ENCODE results near the gene CCL15. TPM values are rescaled to one million over a fixed set of nuclear protein-coding genes. Genes with fewer than 3 reads are reported as not detected.

Gene CCL15
- total and polyA plus RNA-seq, 11 donors, result not detected

DNA sequence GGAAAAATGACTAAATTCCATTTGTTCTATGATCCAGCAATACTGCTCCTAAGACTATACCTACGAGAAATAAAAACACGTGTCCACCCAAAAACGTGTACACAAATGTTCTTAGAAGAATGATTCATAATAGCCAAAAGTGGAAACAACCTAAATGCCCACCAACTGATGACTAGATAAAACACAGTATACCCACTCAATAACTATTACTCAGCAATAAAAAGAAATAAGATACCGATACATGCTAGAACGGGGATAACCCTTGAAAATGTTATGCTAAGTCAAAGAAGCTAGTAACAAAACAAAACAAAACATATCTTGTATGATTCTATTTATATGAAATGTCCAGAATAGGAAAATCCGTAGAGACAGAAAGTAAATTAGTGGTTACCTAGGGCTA is 37.7 kb downstream of the CCL15 start:
- H3K27me3 ChIP-seq, result peaks cover 0 to 18% (median 8%) of the 10 kb centered on the region in 9 donors
- no peak overlapping the region for H3K4me3 ChIP-seq
- H3K27ac ChIP-seq, result no peak overlapping the region
- ATAC-seq (no peak), DNase-seq (no peak)
- no peaks in the 10 kb centered on the region for H3K4me1 ChIP-seq
- TF ChIP-seq, protein P1, sequence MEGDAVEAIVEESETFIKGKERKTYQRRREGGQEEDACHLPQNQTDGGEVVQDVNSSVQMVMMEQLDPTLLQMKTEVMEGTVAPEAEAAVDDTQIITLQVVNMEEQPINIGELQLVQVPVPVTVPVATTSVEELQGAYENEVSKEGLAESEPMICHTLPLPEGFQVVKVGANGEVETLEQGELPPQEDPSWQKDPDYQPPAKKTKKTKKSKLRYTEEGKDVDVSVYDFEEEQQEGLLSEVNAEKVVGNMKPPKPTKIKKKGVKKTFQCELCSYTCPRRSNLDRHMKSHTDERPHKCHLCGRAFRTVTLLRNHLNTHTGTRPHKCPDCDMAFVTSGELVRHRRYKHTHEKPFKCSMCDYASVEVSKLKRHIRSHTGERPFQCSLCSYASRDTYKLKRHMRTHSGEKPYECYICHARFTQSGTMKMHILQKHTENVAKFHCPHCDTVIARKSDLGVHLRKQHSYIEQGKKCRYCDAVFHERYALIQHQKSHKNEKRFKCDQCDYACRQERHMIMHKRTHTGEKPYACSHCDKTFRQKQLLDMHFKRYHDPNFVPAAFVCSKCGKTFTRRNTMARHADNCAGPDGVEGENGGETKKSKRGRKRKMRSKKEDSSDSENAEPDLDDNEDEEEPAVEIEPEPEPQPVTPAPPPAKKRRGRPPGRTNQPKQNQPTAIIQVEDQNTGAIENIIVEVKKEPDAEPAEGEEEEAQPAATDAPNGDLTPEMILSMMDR (IDR thresholded peaks at IDR 0.05), result no peak
- TF ChIP-seq POLR2A (IDR thresholded peaks at IDR 0.05), result no peak
- 81 to 89% (median 85%) methylated on average over 6 of the region's 6 CpGs for WGBS, 4 donors
- intact Hi-C loops (cut with DNase I), result no loop called here
- H3K9me3 ChIP-seq, result no peaks in the 10 kb centered on the region
- no peaks in the 10 kb centered on the region for H3K36me3 ChIP-seq

DNA sequence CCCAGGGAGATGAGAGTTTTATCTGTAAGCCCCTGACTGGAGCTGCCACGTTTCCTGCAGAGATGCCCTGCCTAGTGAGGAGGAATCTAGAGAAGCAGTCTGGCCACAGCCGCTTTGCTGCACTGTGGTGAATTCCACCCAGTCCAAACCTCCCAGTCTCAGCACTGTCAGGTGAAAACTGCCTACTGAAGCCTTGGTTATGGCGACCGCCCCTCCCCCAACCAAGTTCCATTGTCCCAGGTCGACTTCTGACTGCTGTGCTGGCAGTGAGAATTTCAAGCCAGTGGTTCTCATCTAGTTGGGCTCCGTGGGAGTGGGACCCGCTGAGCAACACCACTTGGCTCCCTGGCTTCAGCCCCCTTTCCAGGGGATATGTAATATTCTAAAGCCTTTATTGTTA is 47.6 kb downstream of the CCL15 start:
- Histone ChIP-seq H3K4me3 (no peak overlapping the region), H3K27me3 (peaks cover 0 to 16% (median 0%) of the 10 kb centered on the region in 9 donors), H3K27ac (no peak overlapping the region), H3K4me1 (no peaks in the 10 kb centered on the region), H3K36me3 (no peaks in the 10 kb centered on the region), H3K9me3 (peaks cover 0 to 2% (median 0%) of the 10 kb centered on the region in 12 donors)
- intact Hi-C loops (cut with DNase I), result loop anchor here in 2 of 10 donors (10.0 kb wide), 2 partner anchors 59 to 1211 kb away; no protein-coding TSS in a partner anchor
- no peak for ATAC-seq
- DNase-seq, result no peak
- 44 to 68% (median 47%) methylated on average over 7 of the region's 7 CpGs for WGBS, 4 donors
- TF ChIP-seq, protein P1 (IDR thresholded peaks at IDR 0.05), result no peak
- TF ChIP-seq POLR2A (IDR thresholded peaks at IDR 0.05), result no peak

DNA sequence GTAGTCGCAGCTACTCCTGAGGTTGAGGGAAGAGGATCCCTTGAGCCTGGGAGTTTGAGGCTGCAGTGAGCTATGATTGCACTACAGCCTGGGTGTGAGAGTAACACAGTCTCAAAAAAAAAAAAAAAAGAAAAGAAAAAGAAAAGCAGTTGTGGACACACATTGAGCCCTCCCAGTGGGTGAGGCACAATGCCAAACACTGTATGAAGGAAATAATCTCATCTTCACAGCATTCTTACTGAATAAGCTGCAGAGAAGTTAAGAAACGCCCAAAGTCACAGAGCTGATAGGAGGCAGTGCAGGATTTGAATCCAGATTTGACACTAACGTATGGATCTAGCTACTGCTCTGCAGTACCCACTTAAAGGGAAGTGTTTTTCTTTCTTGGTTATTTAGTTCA is 52.0 kb downstream of the CCL15 start:
- WGBS, 4 donors, result 60 to 71% (median 66%) methylated on average over 3 of the region's 3 CpGs
- DNase-seq, result no peak
- H3K27me3 ChIP-seq, result peaks cover 0 to 4% (median 0%) of the 10 kb centered on the region in 9 donors
- H3K36me3 ChIP-seq, result no peaks in the 10 kb centered on the region
- TF ChIP-seq, protein P1 (IDR thresholded peaks at IDR 0.05), result no peak
- no peak for TF ChIP-seq POLR2A (IDR thresholded peaks at IDR 0.05)
- no peak overlapping the region for H3K27ac ChIP-seq
- intact Hi-C loops (cut with DNase I), result no loop called here
- H3K4me1 ChIP-seq, result no peaks in the 10 kb centered on the region
- no peak for ATAC-seq
- H3K9me3 ChIP-seq, result no peaks in the 10 kb centered on the region
- no peak overlapping the region for H3K4me3 ChIP-seq

DNA sequence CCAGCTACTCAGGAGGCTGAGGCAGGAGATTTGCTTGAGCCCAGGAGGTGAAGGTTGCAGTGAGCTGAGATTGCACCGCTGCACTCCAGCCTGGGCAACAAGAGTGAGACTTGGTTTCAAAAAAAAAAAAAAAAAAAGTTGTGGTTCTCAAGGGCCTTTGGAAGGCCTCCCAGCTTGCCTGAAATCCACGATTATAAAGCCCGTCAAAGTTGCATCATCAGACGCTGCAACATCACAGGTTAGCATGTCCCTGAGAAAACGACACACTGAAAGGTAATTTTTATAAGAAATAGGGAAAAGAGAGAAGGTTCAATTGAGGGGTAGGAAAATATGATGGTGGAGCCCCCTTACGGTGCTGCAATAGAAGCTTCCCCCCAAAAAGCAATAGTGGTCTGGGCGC is 53.3 kb downstream of the CCL15 start:
- no peak for TF ChIP-seq POLR2A (IDR thresholded peaks at IDR 0.05)
- TF ChIP-seq, protein P1 (IDR thresholded peaks at IDR 0.05), result no peak
- ATAC-seq (no peak), DNase-seq (no peak)
- H3K27ac ChIP-seq, result no peak overlapping the region
- H3K36me3 ChIP-seq, result no peaks in the 10 kb centered on the region
- no peak overlapping the region for H3K4me3 ChIP-seq
- H3K9me3 ChIP-seq, result no peaks in the 10 kb centered on the region
- intact Hi-C loops (cut with DNase I), result no loop called here
- peaks cover 0 to 7% (median 0%) of the 10 kb centered on the region in 9 donors for H3K27me3 ChIP-seq
- no peaks in the 10 kb centered on the region for H3K4me1 ChIP-seq
- WGBS, 4 donors, result 90 to 96% (median 93%) methylated on average over 7 of the region's 7 CpGs

Other genes starting within 250 kb of the CCL15 start
- under 1 TPM in 4 of 9 donors, not detected in 5; 0.10 to 0.28 (median 0.12) TPM for gene GAS2L2, start 248.3 kb downstream of the CCL15 start, total RNA-seq
- gene GAS2L2, start 248.3 kb downstream of the CCL15 start, polyA plus RNA-seq, result under 1 TPM in 1 of 2 donors, not detected in 1; 0.06 TPM
- not detected for gene C17orf50, start 240.7 kb downstream of the CCL15 start, total RNA-seq
- gene C17orf50, start 240.7 kb downstream of the CCL15 start, polyA plus RNA-seq, result under 1 TPM in 1 of 2 donors, not detected in 1; 0.19 TPM
- gene MMP28, start 205.9 kb downstream of the CCL15 start, total RNA-seq, result 10 to 100 TPM in 1 of 9 donors, 1 to 10 TPM in 7, under 1 TPM in 1; 0.83 to 10.2 (median 2.2) TPM
- 1 to 10 TPM; 3.4 to 4.4 TPM for gene MMP28, start 205.9 kb downstream of the CCL15 start, polyA plus RNA-seq
- gene TAF15, start 192.1 kb downstream of the CCL15 start, total RNA-seq, result 100 to 1,000 TPM in 6 of 9 donors, 10 to 100 TPM in 3; 30.1 to 151 (median 121) TPM
- gene TAF15, start 192.1 kb downstream of the CCL15 start, polyA plus RNA-seq, result 10 to 100 TPM; 83.0 to 95.0 TPM
- under 1 TPM in 2 of 9 donors, not detected in 7; 0.11 TPM for gene HEATR9, start 132.7 kb downstream of the CCL15 start, total RNA-seq
- gene HEATR9, start 132.7 kb downstream of the CCL15 start, polyA plus RNA-seq, result not detected
- gene CCL5, start 121.2 kb downstream of the CCL15 start, total RNA-seq, result 10 to 100 TPM in 2 of 9 donors, 1 to 10 TPM in 4, under 1 TPM in 2, not detected in 1; 0.46 to 23.7 (median 1.5) TPM
- 1 to 10 TPM in 1 of 2 donors, under 1 TPM in 1; 0.78 to 1.4 TPM for gene CCL5, start 121.2 kb downstream of the CCL15 start, polyA plus RNA-seq
- gene RDM1, start 70.8 kb downstream of the CCL15 start, total RNA-seq, result under 1 TPM in 1 of 9 donors, not detected in 8; 0.48 TPM
- gene RDM1, start 70.8 kb downstream of the CCL15 start, polyA plus RNA-seq, result not detected
- gene LYZL6, start 57.8 kb downstream of the CCL15 start, total RNA-seq, result not detected
- gene LYZL6, start 57.8 kb downstream of the CCL15 start, polyA plus RNA-seq, result not detected
- under 1 TPM in 1 of 9 donors, not detected in 8; 0.19 TPM for gene CCL16, start 20.1 kb downstream of the CCL15 start, total RNA-seq
- gene CCL16, start 20.1 kb downstream of the CCL15 start, polyA plus RNA-seq, result not detected
- 10 to 100 TPM in 2 of 9 donors, 1 to 10 TPM in 6, under 1 TPM in 1; 0.69 to 19.1 (median 3.2) TPM for gene CCL14, start 14.8 kb downstream of the CCL15 start, total RNA-seq
- gene CCL14, start 14.8 kb downstream of the CCL15 start, polyA plus RNA-seq, result 10 to 100 TPM; 15.5 to 31.5 TPM
- 1 to 10 TPM in 1 of 9 donors, not detected in 8; 5.2 TPM for gene CCL23, start 16.4 kb upstream of the CCL15 start, total RNA-seq
- gene CCL23, start 16.4 kb upstream of the CCL15 start, polyA plus RNA-seq, result under 1 TPM in 1 of 2 donors, not detected in 1; 0.42 TPM
- 10 to 100 TPM in 2 of 9 donors, 1 to 10 TPM in 5, under 1 TPM in 2; 0.40 to 31.9 (median 4.1) TPM for gene CCL18, start 62.7 kb upstream of the CCL15 start, total RNA-seq
- under 1 TPM; 0.30 to 0.53 TPM for gene CCL18, start 62.7 kb upstream of the CCL15 start, polyA plus RNA-seq
- gene CCL3, start 88.6 kb upstream of the CCL15 start, total RNA-seq, result 10 to 100 TPM in 1 of 9 donors, 1 to 10 TPM in 1, under 1 TPM in 4, not detected in 3; 0.21 to 22.5 (median 0.65) TPM
- under 1 TPM; 0.30 to 0.61 TPM for gene CCL3, start 88.6 kb upstream of the CCL15 start, polyA plus RNA-seq
- gene CCL4, start 102.3 kb upstream of the CCL15 start, total RNA-seq, result 10 to 100 TPM in 2 of 9 donors, 1 to 10 TPM in 2, under 1 TPM in 2, not detected in 3; 0.29 to 23.9 (median 1.5) TPM
- 1 to 10 TPM in 1 of 2 donors, under 1 TPM in 1; 0.72 to 1.2 TPM for gene CCL4, start 102.3 kb upstream of the CCL15 start, polyA plus RNA-seq
- gene TBC1D3B, start 175.1 kb upstream of the CCL15 start, total RNA-seq, result 1 to 10 TPM in 7 of 9 donors, under 1 TPM in 1, not detected in 1; 0.62 to 3.3 (median 1.4) TPM
- under 1 TPM; 0.68 to 0.76 TPM for gene TBC1D3B, start 175.1 kb upstream of the CCL15 start, polyA plus RNA-seq
- 1 to 10 TPM in 2 of 9 donors, under 1 TPM in 2, not detected in 5; 0.54 to 2.3 (median 0.94) TPM for gene CCL3L1, start 195.2 kb upstream of the CCL15 start, total RNA-seq
- under 1 TPM in 1 of 2 donors, not detected in 1; 0.12 TPM for gene CCL3L1, start 195.2 kb upstream of the CCL15 start, polyA plus RNA-seq
- 1 to 10 TPM in 2 of 9 donors, not detected in 7; 4.5 to 6.8 TPM for gene CCL4L2, start 209.5 kb upstream of the CCL15 start, total RNA-seq
- gene CCL4L2, start 209.5 kb upstream of the CCL15 start, polyA plus RNA-seq, result under 1 TPM in 1 of 2 donors, not detected in 1; 0.18 TPM

Measured in heart left ventricle (tissue), 16 donors.